ENCODE measurements around the gene PEAK3. TPM values are rescaled to one million over a fixed set of nuclear protein-coding genes. Genes with fewer than 3 reads are reported as not detected.

Gene PEAK3
- total and polyA plus RNA-seq, 9 of the 15 experiments (the other 6 are each of a cell fraction or from before 2014, with no cell fraction given), result 0.07 to 0.40 TPM; not detected in 7

- TF ChIP-seq GTF2B (IDR thresholded peaks at IDR 0.05; ENCODE audit: extremely low read depth, insufficient read length) (no peak), ZNF239 (CRISPR knock-in tag; IDR thresholded peaks at IDR 0.05) (no peak), NCOA6 (IDR thresholded peaks at IDR 0.05) (no peak), JUNB (CRISPR knock-in tag; conservative IDR thresholded peaks at IDR 0.05) (no peak), ZNF707 (CRISPR knock-in tag; conservative IDR thresholded peaks at IDR 0.05) (no peak), NR3C1 (CRISPR knock-in tag; IDR thresholded peaks at IDR 0.05) (no peak), ZFX (CRISPR knock-in tag; IDR thresholded peaks at IDR 0.05) (peak; percentile 77), ZHX1 (conservative IDR thresholded peaks at IDR 0.05; ENCODE audit: low read length) (peak; percentile 85; the same call in 1 of the 2 replicates), ARID3A (IDR thresholded peaks at IDR 0.05; ENCODE audit: borderline replicate concordance, low read depth, low read length) (no peak), CUX1 (CRISPR knock-in tag; IDR thresholded peaks at IDR 0.05) (no peak), SP1 (CRISPR knock-in tag; IDR thresholded peaks at IDR 0.05) (peak; percentile 82; the same call in 1 of the 2 replicates), HSF4 (CRISPR knock-in tag; IDR thresholded peaks at IDR 0.05; ENCODE audit: borderline replicate concordance) (no peak), ILK (tag; IDR thresholded peaks at IDR 0.05; ENCODE audit: borderline replicate concordance, low read depth) (no peak), ZC3H4 (CRISPR knock-in tag; IDR thresholded peaks at IDR 0.05; ENCODE audit: borderline replicate concordance) (0 out of 2 replicates have a peak, but pooled peaks have one; percentile 53), MYBL2 (IDR thresholded peaks at IDR 0.05; ENCODE audit: low read depth) (no peak), MYBL2 (CRISPR knock-in tag; IDR thresholded peaks at IDR 0.05; ENCODE audit: borderline replicate concordance) (no peak)
Measured at GRCh38 chr19:2273356-2274184, 8.4 kb downstream of the PEAK3 start (continued).
